Heart left ventricle (tissue), 16 donors: ENCODE data around the gene CDCA7. TPM values are rescaled to one million over a fixed set of nuclear protein-coding genes. Genes with fewer than 3 reads are reported as not detected.
"Not testable (repeated sequence)": the region's sequence is repeated elsewhere in the genome, so short reads cannot be mapped to it uniquely, and the experiment has no call there.

Experiments
- ATAC-seq, 4 donors: fragments of 200-7000 bp; cut with Tn5 transposase; one replicate each; pipeline ENCODE4 v1.9.1; 2020 to 2022; ENCODE audit warnings: moderate library complexity in 4 of 4, mild to moderate bottlenecking in 3 of 4, moderate number of reproducible peaks in 1 of 4
- DNase-seq, 5 donors: peaks; one replicate each; pipeline ENCODE4 v3.0.0-alpha.2; 2020
- H3K27ac ChIP-seq, 12 donors: fragments of 200-600 bp; sonication (generic) in 4 of 12; one replicate each; pipeline versions ENCODE4 v1.5.0 to v1.8.0; 2016 to 2022; ENCODE audit warnings: mild to moderate bottlenecking in 2 of 12
- H3K27me3 ChIP-seq, 9 donors: fragments of 200-600 bp; sonication (generic) in 2 of 9; one replicate each; pipeline versions ENCODE4 v1.5.1 to v1.8.0; 2016 to 2022; ENCODE audit warnings: mild to moderate bottlenecking in 3 of 9
- H3K36me3 ChIP-seq, 9 donors: fragments of 200-600 bp; sonication (generic) in 2 of 9; one replicate each; pipeline versions ENCODE4 v1.5.0 to v1.8.0; 2018 to 2022; ENCODE audit warnings: mild to moderate bottlenecking in 2 of 9
- H3K4me1 ChIP-seq, 12 donors: fragments of 200-600 bp; sonication (generic) in 4 of 12; one replicate each; pipeline versions ENCODE4 v1.5.0 to v1.8.0; 2016 to 2022; ENCODE audit warnings: mild to moderate bottlenecking in 3 of 12
- H3K4me3 ChIP-seq, 12 donors: fragments of 200-600 bp; sonication (generic) in 4 of 12; one replicate each; pipeline versions ENCODE4 v1.5.0 to v1.8.0; 2017 to 2022; ENCODE audit warnings: mild to moderate bottlenecking in 9 of 12, moderate library complexity in 4 of 12
- H3K9me3 ChIP-seq, 12 donors: fragments of 200-600 bp; sonication (generic) in 4 of 12; one replicate each; pipeline versions ENCODE4 v1.5.0 to v1.8.0; 2016 to 2022; ENCODE audit warnings: mild to moderate bottlenecking in 1 of 12
- POLR2A ChIP-seq, 2 donors: fragments of 450-650 bp; IDR thresholded peaks; one replicate each; pipeline ENCODE4 v1.6.1; 2017; ENCODE audit warnings: antibody characterized with exemption in 2 of 2, mild to moderate bottlenecking in 2 of 2, moderate library complexity in 2 of 2
- WGBS, 4 donors: extraction: QIAGEN DNeasy Blood & Tissue Kit in 2 of 4; methylation state at CpG; one replicate each; pipeline versions ENCODE4 v1.1.5 to v1.1.7; 2013 to 2018; 5-methylcytosine and 5-hydroxymethylcytosine counted together
- intact Hi-C, 10 donors: fragments of 100-400 bp; cut with DNase I; formaldehyde crosslinking; loops; one replicate each; pipeline versions ENCODE4 v1.11.1 to v1.14.2; 2022
- polyA plus RNA-seq, 2 donors: library from polyadenylated mRNA; stranded (reverse); fragments of 200-250 nt; gene quantifications; one replicate each; pipeline ENCODE4 v1.2.3, GENCODE V29; 2013
- total RNA-seq, 9 donors: library from RNA; depleted of rRNA in 2 of 9; stranded (reverse); fragments of >200 nt in 2 of 9; fragmentation: NEBNext Ultra II Directional in 3 of 9; extraction: Animal tissue kit (Norgen Biotek cat#: 25700) in 3 of 9; gene quantifications; one replicate each; pipeline versions ENCODE4 v1.1.0 to v1.2.4, GENCODE V29; 2016 to 2023
- TF ChIP-seq, protein P1 (sequence below), 12 donors: fragments of 200-600 bp; sonication (generic) in 4 of 12; IDR thresholded peaks; one replicate each; pipeline versions ENCODE4 v1.5.0 to v1.8.0; 2018 to 2022; ENCODE audit warnings: antibody characterized with exemption in 12 of 12, mild to moderate bottlenecking in 5 of 12
- donor health status: ischemic (EF 13 %, LVEDD 7.1; RV severe dilation, severe dysfunction).
- donor health status: healthy with polysubstance abuse.
- donor health status: DM: no; HTN: yes; CAD: no.
- donor health status: DM: no; HTN: no; CAD: no.
- donor health status: ischemic (EF 25% LVEDD 6.9; RV normal size, moderate dysfunction).
- donor health status: ischemic (EF 25% LVEDD 5.7; RV mildly dilated, moderate dysfunction).
- donor health status: healthy.
- donor health status: DM: yes; HTN: yes; CAD: no.
- donor health status: ischemic (EF 35%, LVEDD 5.7; RV mildly dilated, moderate dysfunction).
- donor health status: nonischemic (EF 11% LVEDD 7.7; RV severe dilation, severe dysfunction).
- donor health status: DM: yes; HTN: yes; CAD: no.
- donor health status: PGD.
- donor health status: ischemic (EF 29% LVEDD 5.4; RV normal size, mild dysfunction).
- donor health status: nonischemic (EF 23%, LVEDD 6.1; RV moderate dilation, normal function).

The CDCA7 gene
- total and polyA plus RNA-seq, 11 donors = 0.12 to 3.7 (median 0.91) TPM

- no peak for TF ChIP-seq POLR2A (IDR thresholded peaks at IDR 0.05)
- TF ChIP-seq, protein P1, sequence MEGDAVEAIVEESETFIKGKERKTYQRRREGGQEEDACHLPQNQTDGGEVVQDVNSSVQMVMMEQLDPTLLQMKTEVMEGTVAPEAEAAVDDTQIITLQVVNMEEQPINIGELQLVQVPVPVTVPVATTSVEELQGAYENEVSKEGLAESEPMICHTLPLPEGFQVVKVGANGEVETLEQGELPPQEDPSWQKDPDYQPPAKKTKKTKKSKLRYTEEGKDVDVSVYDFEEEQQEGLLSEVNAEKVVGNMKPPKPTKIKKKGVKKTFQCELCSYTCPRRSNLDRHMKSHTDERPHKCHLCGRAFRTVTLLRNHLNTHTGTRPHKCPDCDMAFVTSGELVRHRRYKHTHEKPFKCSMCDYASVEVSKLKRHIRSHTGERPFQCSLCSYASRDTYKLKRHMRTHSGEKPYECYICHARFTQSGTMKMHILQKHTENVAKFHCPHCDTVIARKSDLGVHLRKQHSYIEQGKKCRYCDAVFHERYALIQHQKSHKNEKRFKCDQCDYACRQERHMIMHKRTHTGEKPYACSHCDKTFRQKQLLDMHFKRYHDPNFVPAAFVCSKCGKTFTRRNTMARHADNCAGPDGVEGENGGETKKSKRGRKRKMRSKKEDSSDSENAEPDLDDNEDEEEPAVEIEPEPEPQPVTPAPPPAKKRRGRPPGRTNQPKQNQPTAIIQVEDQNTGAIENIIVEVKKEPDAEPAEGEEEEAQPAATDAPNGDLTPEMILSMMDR (IDR thresholded peaks at IDR 0.05) = no peak
- Histone ChIP-seq H3K36me3 (no peaks in the 10 kb centered on the region), H3K4me1 (no peaks in the 10 kb centered on the region), H3K4me3 (no peak overlapping the region), H3K27me3 (no peaks in the 10 kb centered on the region), H3K27ac (no peak overlapping the region), H3K9me3 (peaks cover 0 to 5% (median 0%) of the 10 kb centered on the region in 12 donors)
- DNase-seq (no peak), ATAC-seq (no peak)
- intact Hi-C loops = no loop called here
- 87 to 91% (median 89%) methylated on average over 9 of the region's 9 CpGs for WGBS, 4 donors
Observed at GRCh38 chr2:173311844-173312606, 42.6 kb upstream of the CDCA7 start.

DNA sequence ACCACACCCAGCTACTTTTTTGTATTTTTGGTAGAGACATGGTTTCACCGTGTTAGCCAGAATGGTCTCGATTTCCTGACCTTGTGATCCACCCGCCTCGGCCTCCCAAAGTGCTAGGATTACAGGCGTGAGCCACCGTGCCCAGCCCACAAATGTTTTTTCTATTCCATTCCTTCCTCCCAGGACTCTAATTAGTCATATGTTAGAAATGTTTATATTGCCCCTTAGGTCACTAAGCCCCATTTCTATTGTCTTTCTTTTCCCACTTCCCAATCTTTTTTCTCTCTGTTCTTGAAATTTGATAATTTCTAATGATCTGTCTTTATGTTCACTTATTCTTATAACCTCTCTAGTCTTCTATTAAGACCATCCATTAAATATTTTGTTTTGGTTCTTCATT lies 31.3 kb upstream of the CDCA7 start:
- Histone ChIP-seq H3K27ac (no peak overlapping the region), H3K36me3 (no peaks in the 10 kb centered on the region), H3K4me1 (no peaks in the 10 kb centered on the region), H3K4me3 (no peak overlapping the region), H3K9me3 (peaks cover 0 to 71% (median 13%) of the 10 kb centered on the region in 12 donors), H3K27me3 (no peaks in the 10 kb centered on the region)
- intact Hi-C loops = no loop called here
- no peak for DNase-seq
- WGBS, 4 donors = 87 to 93% (median 89%) methylated on average over 6 of the region's 6 CpGs
- ATAC-seq = no peak
- TF ChIP-seq, protein P1 (IDR thresholded peaks at IDR 0.05) = no peak
- TF ChIP-seq POLR2A (IDR thresholded peaks at IDR 0.05) = no peak

GRCh38 chr2:173326806-173327205 lies 27.9 kb upstream of the CDCA7 start:
- WGBS, 4 donors = 51 to 68% (median 60%) methylated on average over 1 of the region's 1 CpG
- intact Hi-C loops = no loop called here
- ATAC-seq = no peak

GRCh38 chr2:173327421-173327820 lies 27.3 kb upstream of the CDCA7 start:
- H3K36me3 ChIP-seq = no peaks in the 10 kb centered on the region
- no peak for TF ChIP-seq POLR2A (IDR thresholded peaks at IDR 0.05)
- TF ChIP-seq, protein P1 (IDR thresholded peaks at IDR 0.05) = no peak
- H3K4me1 ChIP-seq = no peaks in the 10 kb centered on the region
- H3K4me3 ChIP-seq = no peak overlapping the region
- WGBS, 4 donors = 70 to 78% (median 77%) methylated on average over 5 of the region's 5 CpGs
- H3K9me3 ChIP-seq = peaks cover 0 to 83% (median 26%) of the 10 kb centered on the region in 12 donors
- no peaks in the 10 kb centered on the region for H3K27me3 ChIP-seq
- ATAC-seq (no peak), DNase-seq (no peak)
- intact Hi-C loops = no loop called here
- H3K27ac ChIP-seq = no peak overlapping the region

More at GRCh38 chr2:173326806-173327205, 27.9 kb upstream of the CDCA7 start:
- Histone ChIP-seq H3K4me3 (no peak overlapping the region), H3K36me3 (no peaks in the 10 kb centered on the region), H3K27ac (no peak overlapping the region), H3K4me1 (no peaks in the 10 kb centered on the region), H3K9me3 (peaks cover 0 to 76% (median 20%) of the 10 kb centered on the region in 12 donors), H3K27me3 (no peaks in the 10 kb centered on the region)
- no peak for DNase-seq
- TF ChIP-seq, protein P1 (IDR thresholded peaks at IDR 0.05) = no peak
- TF ChIP-seq POLR2A (IDR thresholded peaks at IDR 0.05) = no peak

- DNase-seq, H3K4me3 ChIP-seq, intact Hi-C loops, H3K36me3 ChIP-seq, H3K27ac ChIP-seq, H3K4me1 ChIP-seq, ATAC-seq, H3K27me3 ChIP-seq: not testable (repeated sequence)
- peaks cover 0 to 46% (median 27%) of the 10 kb centered on the region in 12 donors for H3K9me3 ChIP-seq
- WGBS, 4 donors = 61 to 82% (median 73%) methylated on average over 3 of the region's 3 CpGs
Observed at GRCh38 chr2:173333003-173333402, 21.7 kb upstream of the CDCA7 start.
